ENCODE measurements around the gene SMIM32. TPM values are rescaled to one million over a fixed set of nuclear protein-coding genes. Genes with fewer than 3 reads are reported as not detected.

Gene SMIM32
- total RNA-seq, 1 donor from 2014 or later, result 0.30 TPM

GRCh38 chr5:136240894-136241293 is 47.9 kb upstream of the SMIM32 start:
- H3K27me3 Mint-ChIP-seq (ENCODE audit: low read depth, unreplicated experiment), result peaks cover 27% of the 10 kb centered on the region
- Histone ChIP-seq H3K79me2 (ENCODE audit: insufficient read depth, low read length) (no peaks in the 10 kb centered on the region), H3K36me3 (ENCODE audit: insufficient read depth, low read length) (no peaks in the 10 kb centered on the region), H3K4me1 (ENCODE audit: insufficient read depth, low read length) (no peaks in the 10 kb centered on the region), H2AFZ (ENCODE audit: low read depth, low read length) (no peak overlapping the region), H4K20me1 (ENCODE audit: insufficient read depth, low read length) (no peaks in the 10 kb centered on the region), H3K27me3 (ENCODE audit: insufficient read depth, low read length) (peaks cover 13% of the 10 kb centered on the region), H3K9me3 (ENCODE audit: insufficient read depth, low read depth, low read length) (no peaks in the 10 kb centered on the region), H3K27ac (ENCODE audit: low read depth, low read length) (no peak overlapping the region), H3K9ac (ENCODE audit: low read length) (no peak overlapping the region), H3K4me3 (ENCODE audit: insufficient read depth, low read depth, low read length) (no peak overlapping the region), H3K4me2 (ENCODE audit: low read length) (no peak overlapping the region)
- no peak overlapping the region for H3K4me3 Mint-ChIP-seq (ENCODE audit: unreplicated experiment)
- H3K27ac Mint-ChIP-seq (ENCODE audit: unreplicated experiment), result no peak overlapping the region
- no peak for TF ChIP-seq CTCF (IDR thresholded peaks at IDR 0.05; ENCODE audit: insufficient read depth, low read depth, low read length)
- TF ChIP-seq EZH2 (IDR thresholded peaks at IDR 0.05; ENCODE audit: insufficient read depth, low read length), result no peak
- FAIRE-seq, result no peak
- no peak for DNase-seq (ENCODE audit: low read depth)
- H3K36me3 Mint-ChIP-seq (ENCODE audit: low read depth, unreplicated experiment), result no peaks in the 10 kb centered on the region
- peaks cover 7% of the 10 kb centered on the region for H3K4me1 Mint-ChIP-seq (ENCODE audit: low read depth, unreplicated experiment)
- no peaks in the 10 kb centered on the region for H3K9me3 Mint-ChIP-seq (ENCODE audit: unreplicated experiment)

- Histone ChIP-seq H3K36me3 (ENCODE audit: insufficient read depth, low read length) (no peaks in the 10 kb centered on the region), H3K27ac (ENCODE audit: low read depth, low read length) (no peak overlapping the region), H3K4me2 (ENCODE audit: low read length) (no peak overlapping the region), H3K4me1 (ENCODE audit: insufficient read depth, low read length) (no peaks in the 10 kb centered on the region), H3K9me3 (ENCODE audit: insufficient read depth, low read depth, low read length) (no peaks in the 10 kb centered on the region), H2AFZ (ENCODE audit: low read depth, low read length) (no peak overlapping the region), H3K9ac (ENCODE audit: low read length) (no peak overlapping the region), H3K79me2 (ENCODE audit: insufficient read depth, low read length) (no peaks in the 10 kb centered on the region), H3K27me3 (ENCODE audit: insufficient read depth, low read length) (peaks cover 7% of the 10 kb centered on the region), H3K4me3 (ENCODE audit: insufficient read depth, low read depth, low read length) (no peak overlapping the region), H4K20me1 (ENCODE audit: insufficient read depth, low read length) (no peaks in the 10 kb centered on the region)
- DNase-seq (ENCODE audit: low read depth) (no peak), FAIRE-seq (no peak)
- H3K27ac Mint-ChIP-seq (ENCODE audit: unreplicated experiment), result no peak overlapping the region
- no peak overlapping the region for H3K4me3 Mint-ChIP-seq (ENCODE audit: unreplicated experiment)
- TF ChIP-seq CTCF (IDR thresholded peaks at IDR 0.05; ENCODE audit: insufficient read depth, low read depth, low read length) (no peak), EZH2 (IDR thresholded peaks at IDR 0.05; ENCODE audit: insufficient read depth, low read length) (no peak)
- H3K36me3 Mint-ChIP-seq (ENCODE audit: low read depth, unreplicated experiment), result no peaks in the 10 kb centered on the region
- peaks cover 7% of the 10 kb centered on the region for H3K4me1 Mint-ChIP-seq (ENCODE audit: low read depth, unreplicated experiment)
- no peaks in the 10 kb centered on the region for H3K9me3 Mint-ChIP-seq (ENCODE audit: unreplicated experiment)
- H3K27me3 Mint-ChIP-seq (ENCODE audit: low read depth, unreplicated experiment), result peaks cover 11% of the 10 kb centered on the region
Measured at GRCh38 chr5:136236479-136237083, 43.6 kb upstream of the SMIM32 start.

GRCh38 chr5:136235321-136235720 is 42.4 kb upstream of the SMIM32 start:
- Histone ChIP-seq H3K4me2 (ENCODE audit: low read length) (no peak overlapping the region), H4K20me1 (ENCODE audit: insufficient read depth, low read length) (no peaks in the 10 kb centered on the region), H3K9ac (ENCODE audit: low read length) (no peak overlapping the region), H3K36me3 (ENCODE audit: insufficient read depth, low read length) (no peaks in the 10 kb centered on the region), H3K9me3 (ENCODE audit: insufficient read depth, low read depth, low read length) (no peaks in the 10 kb centered on the region), H3K79me2 (ENCODE audit: insufficient read depth, low read length) (no peaks in the 10 kb centered on the region), H2AFZ (ENCODE audit: low read depth, low read length) (no peak overlapping the region), H3K27me3 (ENCODE audit: insufficient read depth, low read length) (peaks cover 11% of the 10 kb centered on the region), H3K4me1 (ENCODE audit: insufficient read depth, low read length) (no peaks in the 10 kb centered on the region), H3K4me3 (ENCODE audit: insufficient read depth, low read depth, low read length) (no peak overlapping the region), H3K27ac (ENCODE audit: low read depth, low read length) (no peak overlapping the region)
- TF ChIP-seq EZH2 (IDR thresholded peaks at IDR 0.05; ENCODE audit: insufficient read depth, low read length) (no peak), CTCF (IDR thresholded peaks at IDR 0.05; ENCODE audit: insufficient read depth, low read depth, low read length) (no peak)
- Mint-ChIP-seq H3K9me3 (ENCODE audit: unreplicated experiment) (no peaks in the 10 kb centered on the region), H3K27me3 (ENCODE audit: low read depth, unreplicated experiment) (peaks cover 14% of the 10 kb centered on the region), H3K4me3 (ENCODE audit: unreplicated experiment) (no peak overlapping the region), H3K36me3 (ENCODE audit: low read depth, unreplicated experiment) (no peaks in the 10 kb centered on the region), H3K4me1 (ENCODE audit: low read depth, unreplicated experiment) (peaks cover 7% of the 10 kb centered on the region), H3K27ac (ENCODE audit: unreplicated experiment) (no peak overlapping the region)
- FAIRE-seq (no peak), DNase-seq (ENCODE audit: low read depth) (no peak)
